NOMO-1 treated with dmso at 0.1 percent for 144 hours (cell line): ENCODE data around the gene SAP25.
"Not testable (repeated sequence)": the region's sequence is repeated elsewhere in the genome, so short reads cannot be mapped to it uniquely, and the experiment has no call there.

ENCODE experiments used
- DNase-seq: peaks from one replicate; lab custom pipeline; 2025; ENCODE audit not compliant: unreplicated experiment; lab: John Stamatoyannopoulos, UW

Gene SAP25

GRCh38 chr7:100576384-100576993 is 2.8 kb upstream of the SAP25 start:
- DNase-seq, result no peak

DNA sequence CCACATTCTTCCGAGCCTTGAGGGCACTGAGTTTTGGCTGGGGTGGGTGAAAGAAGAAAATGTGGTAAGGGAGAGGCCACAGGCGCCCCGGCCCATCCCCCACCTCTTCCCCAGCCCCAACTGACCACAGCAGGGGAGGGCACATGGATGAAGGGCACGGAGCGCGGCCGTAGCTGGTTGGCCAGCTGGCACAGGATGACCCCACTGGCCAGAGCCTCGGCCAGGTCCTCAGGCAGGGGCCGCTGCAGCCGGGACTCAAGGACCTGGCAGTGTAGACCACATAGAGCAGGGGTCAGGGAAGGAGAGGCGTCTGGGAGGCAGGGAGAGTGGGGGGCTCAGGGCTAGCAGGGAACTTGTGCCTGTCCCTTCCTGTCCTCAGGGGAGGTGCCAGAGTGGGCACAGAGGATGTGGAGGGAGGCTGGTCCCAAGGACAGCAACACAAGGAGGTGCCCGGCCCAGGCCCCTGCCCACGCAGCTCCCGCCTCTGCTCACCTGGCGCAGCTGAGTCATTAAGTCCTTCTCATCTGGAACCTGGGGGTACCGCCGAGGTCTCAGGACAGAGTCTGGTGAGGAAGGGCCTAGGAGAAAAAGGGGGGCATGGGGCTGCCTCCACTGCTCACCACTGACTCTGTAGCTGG is 2.2 kb upstream of the SAP25 start:
- DNase-seq, result no peak

DNA sequence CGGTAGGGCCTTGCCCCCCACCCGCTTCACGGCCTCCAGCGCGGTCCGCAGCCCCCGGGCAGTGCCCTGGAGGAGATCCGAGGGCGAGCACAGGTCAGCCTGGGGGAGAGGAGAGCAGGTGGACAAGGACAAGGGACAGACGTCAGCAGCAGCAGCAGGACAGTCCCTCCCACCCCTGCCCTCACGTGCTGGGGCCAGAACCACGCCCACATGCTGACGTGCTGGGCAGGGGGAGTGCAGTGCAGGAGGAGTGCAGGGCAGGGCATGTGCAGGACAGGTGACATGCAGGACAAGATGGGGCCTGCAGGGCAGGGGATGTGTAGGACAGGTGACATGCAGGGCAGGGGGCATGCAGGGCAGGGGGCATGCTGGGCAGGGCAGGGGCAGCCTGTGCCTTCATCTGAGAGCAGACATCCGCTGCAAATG is 1.5 kb upstream of the SAP25 start:
- DNase-seq, result no peak

GRCh38 chr7:100574362-100575205 is 884 bp upstream of the SAP25 start:
- DNase-seq, result no peak

DNA sequence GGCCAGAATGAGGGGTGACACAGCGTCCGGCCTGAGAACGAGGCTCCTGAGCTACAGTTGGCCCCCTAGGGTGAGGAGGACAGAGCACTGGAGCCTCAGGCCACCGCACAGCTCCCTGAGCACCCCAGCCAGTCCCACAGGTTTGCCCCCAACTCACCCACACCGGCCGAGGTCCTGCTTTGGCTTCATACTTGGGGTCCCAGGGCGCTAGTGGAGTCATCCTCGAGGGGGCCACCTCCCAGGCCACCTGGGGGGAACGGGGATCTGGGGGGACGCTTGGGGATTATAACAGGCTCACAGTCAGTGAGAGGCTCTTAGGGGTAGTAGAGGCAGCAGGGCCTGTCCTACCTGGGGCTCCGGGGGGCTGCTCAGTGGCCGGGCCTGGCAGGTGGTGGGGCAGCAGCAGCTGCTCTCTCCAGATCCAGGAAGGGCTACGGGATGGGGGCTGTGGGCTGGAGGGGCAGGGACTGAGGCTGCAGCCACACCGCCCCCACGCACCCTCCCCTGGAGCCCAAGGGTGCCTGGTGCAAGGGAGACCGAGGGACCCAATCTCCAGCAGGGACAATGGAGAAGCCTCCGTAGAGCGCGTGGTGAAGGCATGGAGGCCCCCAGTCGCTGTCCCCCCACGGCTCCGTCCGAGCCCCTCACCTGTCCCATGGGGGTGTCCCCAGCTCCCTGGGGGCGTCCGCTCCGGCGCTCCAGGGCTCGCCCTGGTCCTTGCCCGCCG is 588 bp downstream of the SAP25 start:
- DNase-seq, result no peak

- DNase-seq, result no peak
These were observed 1.3 kb downstream of the SAP25 start for GRCh38 chr7:100572281-100572948.

DNA sequence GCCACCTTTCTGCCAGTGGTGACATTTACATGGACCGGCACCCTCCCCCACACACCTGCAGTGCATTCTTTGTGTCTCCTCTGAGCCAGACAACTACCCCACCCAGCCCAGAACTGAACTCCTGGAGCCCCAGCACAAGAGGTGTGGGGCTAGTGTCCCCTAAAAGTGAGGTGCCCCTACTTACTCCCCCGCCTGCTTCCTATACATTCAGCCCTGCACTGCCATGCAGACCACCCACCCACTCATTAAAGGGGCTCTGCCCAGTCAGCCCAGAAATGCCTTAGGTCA is 1.9 kb downstream of the SAP25 start:
- no peak for DNase-seq

GRCh38 chr7:100570954-100571828 is 2.5 kb downstream of the SAP25 start:
- no peak for DNase-seq

GRCh38 chr7:100568896-100569844 is 4.5 kb downstream of the SAP25 start:
- peak; percentile 53 for DNase-seq

DNA sequence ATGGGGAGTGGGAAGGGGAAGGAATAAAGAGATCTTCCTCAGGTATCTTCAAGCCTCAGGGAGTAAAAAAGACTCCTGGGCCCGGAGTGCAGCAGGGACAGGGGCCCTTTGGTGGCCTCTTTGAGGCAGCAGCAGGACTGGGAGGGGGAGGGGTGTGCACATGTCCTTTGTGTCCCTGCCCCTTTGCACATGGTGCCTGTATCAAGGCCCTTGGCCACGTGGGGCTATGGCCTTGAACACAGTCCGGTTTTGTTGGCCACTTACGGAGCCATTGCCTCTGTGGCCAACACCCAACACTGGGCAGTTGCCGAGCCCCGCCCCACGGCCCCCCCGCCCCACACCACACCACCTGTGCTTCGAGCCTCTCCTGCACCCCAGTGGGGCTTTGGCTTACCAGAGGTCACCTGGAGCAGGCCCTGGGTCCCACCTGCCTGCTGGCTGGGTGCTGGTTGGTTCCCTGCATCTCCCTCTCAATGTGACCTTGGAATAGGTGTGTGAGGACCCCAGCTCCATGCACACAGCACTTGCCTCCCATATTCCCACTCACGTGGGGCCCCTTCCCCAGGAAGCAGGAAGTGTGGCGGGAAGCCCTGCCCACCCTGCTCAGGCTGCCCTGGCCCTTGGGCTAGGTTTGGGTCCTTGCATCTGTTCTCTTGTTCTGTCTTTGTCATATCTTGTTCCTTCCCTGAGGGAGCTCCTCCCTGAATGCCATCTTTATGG is 5.4 kb downstream of the SAP25 start:
- no peak for DNase-seq

DNA sequence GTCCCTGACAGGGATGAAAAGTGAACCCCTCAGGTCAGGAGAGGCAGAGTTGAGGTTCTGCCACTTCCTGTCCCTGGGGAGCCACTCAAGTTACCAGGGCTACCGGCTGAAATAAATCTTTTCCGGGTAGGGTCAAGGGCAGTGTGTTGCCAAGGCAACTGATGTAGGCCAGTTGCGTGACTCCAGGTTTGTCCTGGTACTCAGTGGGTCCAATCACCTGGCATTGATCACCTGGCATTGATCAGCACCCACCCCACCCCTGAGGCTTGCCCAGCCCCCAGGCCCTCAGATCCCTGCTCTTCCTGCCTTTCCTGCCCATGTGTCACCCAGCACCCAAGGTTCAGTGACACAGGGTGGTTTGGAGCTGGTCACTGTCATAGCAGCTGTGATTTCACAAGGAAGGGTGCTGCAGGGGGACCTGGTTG is 5.9 kb downstream of the SAP25 start:
- no peak for DNase-seq

- DNase-seq, result no peak
These were observed 6.5 kb downstream of the SAP25 start for GRCh38 chr7:100567031-100567730.

GRCh38 chr7:100566018-100566531 is 7.6 kb downstream of the SAP25 start:
- DNase-seq, result no peak

- no peak for DNase-seq
These were observed 8.5 kb downstream of the SAP25 start for GRCh38 chr7:100565133-100565571.

DNA sequence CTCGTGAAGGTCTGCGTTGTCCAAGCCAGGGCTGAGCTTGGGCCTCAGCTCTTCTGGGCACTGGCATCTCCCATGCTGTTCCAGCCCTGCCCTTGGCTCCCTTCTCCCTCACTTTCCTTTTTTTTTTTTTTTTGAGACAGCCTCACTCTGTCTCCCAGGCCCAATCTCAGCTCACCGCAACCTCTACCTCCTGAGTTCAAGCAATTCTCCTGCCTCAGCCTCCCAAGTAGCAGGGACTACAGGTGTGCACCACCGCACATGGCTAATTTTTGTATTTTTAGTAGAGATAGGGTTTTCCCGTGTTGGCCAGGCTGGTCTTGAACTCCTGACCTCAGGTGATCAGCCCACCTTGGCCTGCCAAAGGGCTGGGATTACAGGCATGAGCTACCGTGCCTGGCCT is 9.3 kb downstream of the SAP25 start:
- DNase-seq, result not testable (repeated sequence)

GRCh38 chr7:100563809-100564400 is 9.8 kb downstream of the SAP25 start:
- peak; percentile 57 for DNase-seq

DNA sequence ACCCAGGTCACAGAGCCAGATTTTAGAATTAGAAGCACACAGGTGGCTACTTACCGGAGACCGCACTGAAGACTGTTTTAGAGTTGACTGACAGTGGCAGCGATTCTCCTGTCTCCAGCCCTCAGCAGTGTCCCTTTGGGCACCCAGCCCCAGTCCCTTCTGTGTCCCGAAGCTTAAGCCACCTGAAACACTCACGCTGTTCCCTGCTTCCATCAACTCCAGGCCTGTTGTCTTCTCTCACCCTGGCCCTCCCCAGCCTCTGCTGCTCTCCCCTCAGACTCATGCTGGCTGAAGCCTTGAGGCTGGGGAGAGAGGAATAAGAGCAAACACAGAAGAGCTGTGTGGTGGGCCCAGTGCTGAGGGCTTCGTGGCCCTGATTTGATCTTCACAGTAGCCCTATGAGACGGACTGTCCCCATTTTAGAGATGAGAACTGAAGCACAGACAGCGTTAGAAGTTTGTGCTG is 10.6 kb downstream of the SAP25 start:
- DNase-seq, result no peak
